ENCODE data around the gene HEPACAM2. TPM values are rescaled to one million over a fixed set of nuclear protein-coding genes. Genes with fewer than 3 reads are reported as not detected.

Gene HEPACAM2
- total RNA-seq, 1 donor from 2014 or later, result not detected

DNA sequence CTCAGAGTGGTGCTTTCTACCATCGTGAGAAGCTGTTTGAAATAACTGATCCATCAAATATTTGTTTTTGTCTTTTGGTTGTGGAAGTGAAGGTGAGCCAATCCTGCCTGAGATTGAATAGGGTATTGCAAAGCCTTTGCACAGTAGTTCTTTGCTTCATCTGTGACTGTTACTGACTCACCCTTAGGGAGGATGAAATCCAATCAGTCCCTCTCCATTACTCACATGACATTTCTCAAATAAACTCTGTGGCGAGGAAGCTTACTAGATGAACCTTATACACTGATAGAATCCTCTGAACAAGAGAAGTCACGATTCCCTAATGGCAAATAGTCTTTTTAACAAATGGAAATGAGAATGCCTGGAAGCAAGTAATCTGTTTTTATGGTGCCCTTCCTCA, 31.9 kb downstream of the HEPACAM2 start:
- Mint-ChIP-seq H3K4me3 (no peak overlapping the region), H3K9me3 (no peaks in the 10 kb centered on the region), H3K36me3 (ENCODE audit: low read depth) (no peaks in the 10 kb centered on the region), H3K4me1 (ENCODE audit: low read depth) (no peaks in the 10 kb centered on the region), H3K27me3 (ENCODE audit: insufficient read depth) (peaks cover 33% of the 10 kb centered on the region), H3K27ac (no peak overlapping the region)
- no peak for DNase-seq (ENCODE audit: low spot score)
- intact Hi-C loops (cut with micrococcal nuclease), result no loop called here

GRCh38 chr7:93188870-93189634, 37.2 kb downstream of the HEPACAM2 start:
- Mint-ChIP-seq H3K4me3 (no peak overlapping the region), H3K27me3 (ENCODE audit: insufficient read depth) (peaks cover 37% of the 10 kb centered on the region), H3K36me3 (ENCODE audit: low read depth) (no peaks in the 10 kb centered on the region), H3K27ac (no peak overlapping the region), H3K9me3 (no peaks in the 10 kb centered on the region), H3K4me1 (ENCODE audit: low read depth) (no peaks in the 10 kb centered on the region)
- intact Hi-C loops (cut with micrococcal nuclease), result no loop called here
- no peak for DNase-seq (ENCODE audit: low spot score)

- no peak for DNase-seq (ENCODE audit: low spot score)
- no peak overlapping the region for H3K4me3 Mint-ChIP-seq
- peaks cover 33% of the 10 kb centered on the region for H3K27me3 Mint-ChIP-seq (ENCODE audit: insufficient read depth)
- H3K4me1 Mint-ChIP-seq (ENCODE audit: low read depth), result no peaks in the 10 kb centered on the region
- H3K27ac Mint-ChIP-seq, result no peak overlapping the region
- H3K9me3 Mint-ChIP-seq, result no peaks in the 10 kb centered on the region
- intact Hi-C loops (cut with micrococcal nuclease), result no loop called here
- H3K36me3 Mint-ChIP-seq (ENCODE audit: low read depth), result no peaks in the 10 kb centered on the region
These were observed 40.8 kb downstream of the HEPACAM2 start for GRCh38 chr7:93185303-93186027.

- no peak overlapping the region for H3K4me3 Mint-ChIP-seq
- no peak for DNase-seq (ENCODE audit: low spot score)
- H3K27ac Mint-ChIP-seq, result no peak overlapping the region
- no peaks in the 10 kb centered on the region for H3K4me1 Mint-ChIP-seq (ENCODE audit: low read depth)
- intact Hi-C loops (cut with micrococcal nuclease), result no loop called here
- no peaks in the 10 kb centered on the region for H3K9me3 Mint-ChIP-seq
- H3K36me3 Mint-ChIP-seq (ENCODE audit: low read depth), result no peaks in the 10 kb centered on the region
- peaks cover 24% of the 10 kb centered on the region for H3K27me3 Mint-ChIP-seq (ENCODE audit: insufficient read depth)
These were observed 47.1 kb downstream of the HEPACAM2 start for GRCh38 chr7:93179173-93179572.

DNA sequence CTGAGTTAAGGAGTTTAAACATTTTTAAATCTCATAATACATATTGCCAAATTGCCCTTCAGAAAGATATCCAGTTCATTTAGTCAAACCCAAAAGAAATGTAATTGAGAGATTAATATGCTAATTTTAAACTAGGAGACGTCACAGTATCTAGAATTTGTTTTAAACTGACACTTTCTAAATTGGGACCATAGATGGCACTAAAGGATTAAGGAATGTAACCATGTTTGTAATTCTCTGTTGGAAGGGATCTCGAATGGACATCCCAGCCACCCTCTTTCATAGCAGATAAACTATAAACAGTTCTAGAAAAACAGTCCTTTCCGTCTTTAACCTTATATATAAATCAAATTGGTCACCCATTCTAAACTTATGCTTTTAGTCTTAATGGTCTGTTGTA, 48.1 kb downstream of the HEPACAM2 start:
- no peak for DNase-seq (ENCODE audit: low spot score)
- no peaks in the 10 kb centered on the region for H3K36me3 Mint-ChIP-seq (ENCODE audit: low read depth)
- no peak overlapping the region for H3K27ac Mint-ChIP-seq
- H3K4me3 Mint-ChIP-seq, result no peak overlapping the region
- H3K4me1 Mint-ChIP-seq (ENCODE audit: low read depth), result no peaks in the 10 kb centered on the region
- H3K27me3 Mint-ChIP-seq (ENCODE audit: insufficient read depth), result peaks cover 24% of the 10 kb centered on the region
- intact Hi-C loops (cut with micrococcal nuclease), result no loop called here
- no peaks in the 10 kb centered on the region for H3K9me3 Mint-ChIP-seq

DNA sequence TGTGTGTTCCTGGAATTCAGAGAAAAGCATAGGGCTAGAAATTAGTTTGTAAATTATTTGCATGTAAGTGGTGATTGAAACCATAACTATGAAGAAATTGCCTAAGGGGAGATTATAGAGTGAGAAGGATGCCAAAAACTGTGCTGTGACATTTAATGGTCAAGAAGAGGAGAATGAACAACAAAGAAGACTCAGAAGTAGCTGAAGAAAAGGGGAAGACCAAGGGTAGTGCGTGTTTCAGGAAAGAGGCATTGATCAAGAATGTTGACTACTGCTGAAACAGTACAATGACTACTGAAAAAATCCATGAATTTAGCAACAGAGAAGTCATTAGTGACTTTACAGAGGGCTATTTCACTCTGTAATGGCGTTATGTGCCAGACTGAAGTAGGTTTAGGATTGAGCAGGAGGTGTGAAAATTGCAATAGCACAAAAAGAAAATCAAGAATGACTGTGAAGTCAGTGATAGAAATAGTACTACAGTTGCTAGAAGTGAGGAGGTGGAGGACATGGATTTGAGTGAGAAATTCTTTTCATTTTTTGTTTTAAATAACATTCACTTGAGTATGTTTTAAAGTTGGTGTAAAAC, 49.2 kb downstream of the HEPACAM2 start:
- H3K36me3 Mint-ChIP-seq (ENCODE audit: low read depth), result no peaks in the 10 kb centered on the region
- peaks cover 22% of the 10 kb centered on the region for H3K27me3 Mint-ChIP-seq (ENCODE audit: insufficient read depth)
- H3K4me3 Mint-ChIP-seq, result no peak overlapping the region
- H3K27ac Mint-ChIP-seq, result no peak overlapping the region
- DNase-seq (ENCODE audit: low spot score), result no peak
- H3K9me3 Mint-ChIP-seq, result peaks cover 5% of the 10 kb centered on the region
- intact Hi-C loops (cut with micrococcal nuclease), result no loop called here
- no peaks in the 10 kb centered on the region for H3K4me1 Mint-ChIP-seq (ENCODE audit: low read depth)

- H3K4me3 Mint-ChIP-seq, result no peak overlapping the region
- DNase-seq (ENCODE audit: low spot score), result no peak
- H3K36me3 Mint-ChIP-seq (ENCODE audit: low read depth), result no peaks in the 10 kb centered on the region
- peaks cover 18% of the 10 kb centered on the region for H3K9me3 Mint-ChIP-seq
- intact Hi-C loops (cut with micrococcal nuclease), result no loop called here
- peaks cover 16% of the 10 kb centered on the region for H3K27me3 Mint-ChIP-seq (ENCODE audit: insufficient read depth)
- H3K27ac Mint-ChIP-seq, result no peak overlapping the region
- H3K4me1 Mint-ChIP-seq (ENCODE audit: low read depth), result no peaks in the 10 kb centered on the region
These were observed 51.0 kb downstream of the HEPACAM2 start for GRCh38 chr7:93175219-93175618.

DNA sequence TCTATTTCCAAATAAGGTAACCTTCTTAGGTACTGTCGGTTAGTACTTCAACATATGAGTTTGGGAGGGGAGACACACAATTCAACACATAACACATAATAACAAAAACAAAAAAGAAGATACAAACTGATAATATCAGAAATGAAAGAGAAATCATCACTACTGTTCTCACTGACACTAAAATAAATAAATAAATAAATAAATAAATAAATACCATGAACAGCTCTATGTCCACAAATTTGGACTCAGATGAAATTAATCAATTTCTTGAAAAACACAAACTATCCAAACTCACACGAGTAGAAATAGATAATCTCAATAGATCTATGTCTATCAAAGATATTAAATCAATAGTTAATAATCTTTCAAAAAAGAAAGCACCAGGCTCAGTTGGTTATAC, 53.6 kb downstream of the HEPACAM2 start:
- no peaks in the 10 kb centered on the region for H3K36me3 Mint-ChIP-seq (ENCODE audit: low read depth)
- H3K9me3 Mint-ChIP-seq, result peaks cover 33% of the 10 kb centered on the region
- no peak overlapping the region for H3K27ac Mint-ChIP-seq
- intact Hi-C loops (cut with micrococcal nuclease), result no loop called here
- no peaks in the 10 kb centered on the region for H3K4me1 Mint-ChIP-seq (ENCODE audit: low read depth)
- peaks cover 13% of the 10 kb centered on the region for H3K27me3 Mint-ChIP-seq (ENCODE audit: insufficient read depth)
- no peak for DNase-seq (ENCODE audit: low spot score)
- no peak overlapping the region for H3K4me3 Mint-ChIP-seq

GRCh38 chr7:93171606-93172226, 54.6 kb downstream of the HEPACAM2 start:
- H3K9me3 Mint-ChIP-seq, result peaks cover 39% of the 10 kb centered on the region
- peaks cover 4% of the 10 kb centered on the region for H3K27me3 Mint-ChIP-seq (ENCODE audit: insufficient read depth)
- intact Hi-C loops (cut with micrococcal nuclease), result no loop called here
- no peak for DNase-seq (ENCODE audit: low spot score)
- peaks cover 4% of the 10 kb centered on the region for H3K36me3 Mint-ChIP-seq (ENCODE audit: low read depth)
- no peaks in the 10 kb centered on the region for H3K4me1 Mint-ChIP-seq (ENCODE audit: low read depth)
- H3K27ac Mint-ChIP-seq, result no peak overlapping the region
- H3K4me3 Mint-ChIP-seq, result no peak overlapping the region

GRCh38 chr7:93165447-93165846, 60.8 kb downstream of the HEPACAM2 start:
- intact Hi-C loops (cut with micrococcal nuclease), result loop anchor here (2.0 to 5.0 kb wide), 2 partner anchors 17 to 48 kb away; partner anchors contain the start of genes SAMD9 and SAMD9L
- H3K36me3 Mint-ChIP-seq (ENCODE audit: low read depth), result peaks cover 11% of the 10 kb centered on the region
- no peaks in the 10 kb centered on the region for H3K4me1 Mint-ChIP-seq (ENCODE audit: low read depth)
- H3K9me3 Mint-ChIP-seq, result peaks cover 40% of the 10 kb centered on the region
- DNase-seq (ENCODE audit: low spot score), result no peak
- peaks cover 2% of the 10 kb centered on the region for H3K27me3 Mint-ChIP-seq (ENCODE audit: insufficient read depth)
- no peak overlapping the region for H3K27ac Mint-ChIP-seq
- H3K4me3 Mint-ChIP-seq, result no peak overlapping the region

GRCh38 chr7:93164766-93165165, 61.5 kb downstream of the HEPACAM2 start:
- Mint-ChIP-seq H3K4me3 (no peak overlapping the region), H3K4me1 (ENCODE audit: low read depth) (no peaks in the 10 kb centered on the region), H3K27me3 (ENCODE audit: insufficient read depth) (peaks cover 2% of the 10 kb centered on the region), H3K9me3 (peaks cover 40% of the 10 kb centered on the region), H3K36me3 (ENCODE audit: low read depth) (peaks cover 11% of the 10 kb centered on the region), H3K27ac (no peak overlapping the region)
- intact Hi-C loops (cut with micrococcal nuclease), result loop anchor here (2.0 to 5.0 kb wide), 2 partner anchors 16 to 47 kb away; partner anchors contain the start of genes SAMD9 and SAMD9L
- DNase-seq (ENCODE audit: low spot score), result no peak

DNA sequence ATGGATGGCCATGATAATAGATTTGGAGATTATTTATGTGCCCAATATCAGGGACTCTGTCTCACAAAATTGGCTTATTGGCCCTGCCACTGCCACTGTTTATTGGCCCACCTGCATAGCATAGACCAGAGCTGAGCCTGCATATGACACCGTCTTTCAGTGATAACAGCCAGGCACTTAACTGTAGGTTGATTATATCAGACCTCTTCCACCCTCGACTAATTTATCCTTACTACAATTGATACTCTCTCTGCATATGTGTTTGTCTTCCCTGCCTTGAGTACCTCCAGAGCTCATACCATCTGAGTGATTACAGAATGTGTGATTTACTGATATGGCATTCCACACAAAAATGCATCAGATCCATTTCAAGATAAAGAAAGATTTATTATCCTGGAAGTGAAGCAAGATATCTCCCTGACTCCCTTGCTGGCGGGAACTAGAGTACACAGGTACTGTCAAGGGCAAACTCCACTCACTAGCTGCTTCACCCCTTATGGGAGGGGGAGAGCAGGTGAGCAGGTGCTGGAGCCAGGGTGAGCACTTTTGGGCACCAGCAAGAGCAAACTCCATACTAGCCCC, 65.0 kb downstream of the HEPACAM2 start:
- no peaks in the 10 kb centered on the region for H3K27me3 Mint-ChIP-seq (ENCODE audit: insufficient read depth)
- no peak overlapping the region for H3K4me3 Mint-ChIP-seq
- no peak for DNase-seq (ENCODE audit: low spot score)
- H3K9me3 Mint-ChIP-seq, result peaks cover 23% of the 10 kb centered on the region
- H3K27ac Mint-ChIP-seq, result no peak overlapping the region
- intact Hi-C loops (cut with micrococcal nuclease), result no loop called here
- H3K36me3 Mint-ChIP-seq (ENCODE audit: low read depth), result peaks cover 7% of the 10 kb centered on the region
- peaks cover 8% of the 10 kb centered on the region for H3K4me1 Mint-ChIP-seq (ENCODE audit: low read depth)

Data from activated T-helper 1 cell treated with anti-CD3 and anti-CD28 coated beads, Interleukin-12 subunit alpha, Interleukin-12 subunit beta, Interleukin-2, Interleukin-4 antibody, amounts not matched to agents 30 ng/mL and 10 ng/mL and 1 ng/mL, durations not matched to agents 14 hours and 24 hours and 36 hours (primary cell).